DND-41 (cell line): ENCODE results near the gene TMEM134.
A peak's percentile ranks its signal among the peaks of the same experiment; 100 is the strongest.

Experiments used
- ATAC-seq: fragments of 200-7000 bp; cut with Tn5 transposase; 3 replicates; pipeline ENCODE4 v1.9.1; 2021; ENCODE audit warnings: low read depth; ENCODE audit not compliant: insufficient read depth
- DNase-seq: peaks from one replicate; pipeline ENCODE4 v3.0.0-alpha.2; 2020
- H2AFZ ChIP-seq: 2 replicates; pipeline ENCODE4 v1.6.0; 2012; ENCODE audit warnings: low read depth, low read length
- H3K27ac ChIP-seq: 2 replicates; pipeline ENCODE4 v1.5.1; 2012; ENCODE audit warnings: low read length, inconsistent platforms
- H3K27me3 ChIP-seq: fragments of 200-600 bp; sonication (generic); 2 replicates; pipeline ENCODE4 v1.6.0; 2012; ENCODE audit warnings: low read length, mild to moderate bottlenecking, inconsistent platforms; ENCODE audit not compliant: insufficient read depth, poor library complexity
- H3K36me3 ChIP-seq: 2 replicates; pipeline ENCODE4 v1.5.1; 2012; ENCODE audit warnings: low read length, inconsistent platforms; ENCODE audit not compliant: insufficient read depth
- H3K4me1 ChIP-seq: 2 replicates; pipeline ENCODE4 v1.5.1; 2012; ENCODE audit warnings: mild to moderate bottlenecking, low read length; ENCODE audit not compliant: insufficient read depth
- H3K4me2 ChIP-seq: 2 replicates; pipeline ENCODE4 v1.6.0; 2012; ENCODE audit warnings: mild to moderate bottlenecking, moderate library complexity, low read length, inconsistent platforms; ENCODE audit not compliant: insufficient read depth
- H3K4me3 ChIP-seq, 2 experiments: fragments of 200-600 bp in 1 of 2; shearing (Covaris generic) in 1 of 2; 2 replicates each; pipeline ENCODE4 v1.5.1; 2012 to 2016; ENCODE audit warnings: inconsistent platforms in 2 of 2, low read length in 2 of 2, mild to moderate bottlenecking in 2 of 2, low read depth in 1 of 2, moderate library complexity in 1 of 2
- H3K79me2 ChIP-seq: 2 replicates; pipeline ENCODE4 v1.6.0; 2012; ENCODE audit warnings: low read length, inconsistent platforms; ENCODE audit not compliant: insufficient read depth
- H3K9ac ChIP-seq: 2 replicates; pipeline ENCODE4 v1.6.0; 2012; ENCODE audit warnings: low read depth, mild to moderate bottlenecking, inconsistent platforms, low read length, moderate library complexity
- H3K9me3 ChIP-seq: 2 replicates; pipeline ENCODE4 v1.5.1; 2012; ENCODE audit warnings: low read length, moderate library complexity, mild to moderate bottlenecking, inconsistent platforms; ENCODE audit not compliant: insufficient read depth, severe bottlenecking
- H4K20me1 ChIP-seq: 2 replicates; pipeline ENCODE4 v1.6.0; 2012; ENCODE audit warnings: low read length; ENCODE audit not compliant: insufficient read depth
- CTCF ChIP-seq: IDR thresholded peaks from 2 replicates; pipeline ENCODE4 v1.5.1; 2012; ENCODE audit warnings: borderline replicate concordance, low read length, moderate library complexity, mild to moderate bottlenecking; ENCODE audit not compliant: poor library complexity, severe bottlenecking; ENCODE audit errors: extremely low read depth
- EZH2 ChIP-seq: IDR thresholded peaks from 3 replicates; pipeline ENCODE4 v1.6.1; 2012; ENCODE audit warnings: borderline replicate concordance, low read depth, mild to moderate bottlenecking, moderate library complexity, low read length, inconsistent platforms; ENCODE audit not compliant: severe bottlenecking

The TMEM134 gene

GRCh38 chr11:67418476-67419281 lies 50.4 kb downstream of the TMEM134 start:
- DNase-seq, result no peak
- peak overlapping the region; percentile 91 for H3K9ac ChIP-seq
- no peaks in the 10 kb centered on the region for H3K27me3 ChIP-seq
- H3K79me2 ChIP-seq, result peaks cover 37% of the 10 kb centered on the region
- H3K4me3 ChIP-seq, result peak overlapping the region in 1 of 2 experiments; percentile 66; a peak in 1 of 4 replicates
- peak overlapping the region; percentile 93 for H3K27ac ChIP-seq
- H3K4me2 ChIP-seq, result peak overlapping the region; percentile 95
- H4K20me1 ChIP-seq, result no peaks in the 10 kb centered on the region
- H3K4me1 ChIP-seq, result peaks cover 54% of the 10 kb centered on the region
- TF ChIP-seq EZH2, result no peak
- no peak for TF ChIP-seq CTCF
- ATAC-seq, result no peak
- H2AFZ ChIP-seq, result no peak overlapping the region
- no peaks in the 10 kb centered on the region for H3K9me3 ChIP-seq
- H3K36me3 ChIP-seq, result peaks cover 6% of the 10 kb centered on the region; the same call in 1 of the 2 replicates

- peak overlapping the region in 1 of 2 experiments; percentile 44; a peak in 2 of 4 replicates for H3K4me3 ChIP-seq
- no peaks in the 10 kb centered on the region for H3K9me3 ChIP-seq
- no peak for DNase-seq
- peak overlapping the region; percentile 93 for H3K27ac ChIP-seq
- H4K20me1 ChIP-seq, result no peaks in the 10 kb centered on the region
- H3K36me3 ChIP-seq, result peaks cover 6% of the 10 kb centered on the region; the same call in 1 of the 2 replicates
- peak overlapping the region; percentile 21; the same call in 1 of the 2 replicates for H2AFZ ChIP-seq
- no peak for ATAC-seq
- H3K27me3 ChIP-seq, result no peaks in the 10 kb centered on the region
- TF ChIP-seq CTCF, result no peak
- no peak for TF ChIP-seq EZH2
- peaks cover 65% of the 10 kb centered on the region for H3K4me1 ChIP-seq
- H3K4me2 ChIP-seq, result peak overlapping the region; percentile 95
- H3K79me2 ChIP-seq, result peaks cover 37% of the 10 kb centered on the region
- H3K9ac ChIP-seq, result peak overlapping the region; percentile 91
Measured at GRCh38 chr11:67417425-67417824, 51.6 kb downstream of the TMEM134 start.

- no peaks in the 10 kb centered on the region for H3K27me3 ChIP-seq
- peaks cover 71% of the 10 kb centered on the region for H3K4me1 ChIP-seq
- H2AFZ ChIP-seq, result peak overlapping the region; percentile 21; the same call in 1 of the 2 replicates
- H4K20me1 ChIP-seq, result no peaks in the 10 kb centered on the region
- peak overlapping the region; percentile 91 for H3K9ac ChIP-seq
- DNase-seq (peak; percentile 92), ATAC-seq (peak; percentile 69)
- no peak for TF ChIP-seq EZH2
- no peak for TF ChIP-seq CTCF
- H3K79me2 ChIP-seq, result peaks cover 37% of the 10 kb centered on the region
- H3K9me3 ChIP-seq, result no peaks in the 10 kb centered on the region
- H3K4me2 ChIP-seq, result peak overlapping the region; percentile 95
- peaks cover 6% of the 10 kb centered on the region; the same call in 1 of the 2 replicates for H3K36me3 ChIP-seq
- H3K4me3 ChIP-seq, result peak overlapping the region in 1 of 2 experiments; percentile 44; a peak in 2 of 4 replicates
- H3K27ac ChIP-seq, result peak overlapping the region; percentile 93
Measured at GRCh38 chr11:67416416-67417335, 52.4 kb downstream of the TMEM134 start.
